ENCODE data around the gene PIGN.

DNA sequence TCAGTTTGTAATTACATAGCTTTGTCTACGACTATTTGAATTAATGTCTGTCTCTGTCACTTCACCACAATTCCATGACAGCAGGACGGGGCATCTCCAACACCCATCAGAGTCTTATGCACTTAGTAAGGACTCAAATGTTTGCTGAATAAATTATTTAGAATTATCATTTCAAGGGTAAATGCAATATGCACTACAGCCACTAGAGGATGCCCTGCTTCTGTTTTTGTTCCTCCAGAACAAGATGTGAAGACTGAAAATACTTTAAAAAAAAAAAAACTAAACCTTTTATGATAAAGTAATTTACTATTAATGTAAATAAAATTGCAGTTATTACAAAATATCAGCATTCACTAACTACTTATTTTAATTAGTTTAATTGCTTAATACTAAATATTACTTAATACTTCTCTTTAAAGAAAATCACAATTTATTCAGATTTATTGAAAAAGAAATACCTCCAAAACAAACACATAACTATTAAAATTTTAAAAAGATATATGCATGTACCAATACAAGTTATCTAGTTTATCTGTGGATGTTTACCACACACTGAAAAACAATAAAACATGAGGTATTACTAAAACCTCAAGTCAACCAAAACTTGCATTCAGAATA, 3.2 kb downstream of the PIGN start:
- TF ChIP-seq, protein P1, sequence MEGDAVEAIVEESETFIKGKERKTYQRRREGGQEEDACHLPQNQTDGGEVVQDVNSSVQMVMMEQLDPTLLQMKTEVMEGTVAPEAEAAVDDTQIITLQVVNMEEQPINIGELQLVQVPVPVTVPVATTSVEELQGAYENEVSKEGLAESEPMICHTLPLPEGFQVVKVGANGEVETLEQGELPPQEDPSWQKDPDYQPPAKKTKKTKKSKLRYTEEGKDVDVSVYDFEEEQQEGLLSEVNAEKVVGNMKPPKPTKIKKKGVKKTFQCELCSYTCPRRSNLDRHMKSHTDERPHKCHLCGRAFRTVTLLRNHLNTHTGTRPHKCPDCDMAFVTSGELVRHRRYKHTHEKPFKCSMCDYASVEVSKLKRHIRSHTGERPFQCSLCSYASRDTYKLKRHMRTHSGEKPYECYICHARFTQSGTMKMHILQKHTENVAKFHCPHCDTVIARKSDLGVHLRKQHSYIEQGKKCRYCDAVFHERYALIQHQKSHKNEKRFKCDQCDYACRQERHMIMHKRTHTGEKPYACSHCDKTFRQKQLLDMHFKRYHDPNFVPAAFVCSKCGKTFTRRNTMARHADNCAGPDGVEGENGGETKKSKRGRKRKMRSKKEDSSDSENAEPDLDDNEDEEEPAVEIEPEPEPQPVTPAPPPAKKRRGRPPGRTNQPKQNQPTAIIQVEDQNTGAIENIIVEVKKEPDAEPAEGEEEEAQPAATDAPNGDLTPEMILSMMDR (IDR thresholded peaks at IDR 0.05): peak; percentile 86 to 98 (median 95)
- no peak for TF ChIP-seq POLR2A (IDR thresholded peaks at IDR 0.05)
